GM19397 (cell line): ENCODE measurements around the gene SLC39A9.

Experiments used
- ATAC-seq: cut with Tn5 transposase; IDR thresholded peaks from one replicate; pipeline ENCODE4 v1.9.1; 2021; ENCODE audit warnings: mild to moderate bottlenecking, moderate library complexity; ENCODE audit not compliant: unreplicated experiment

SLC39A9 gene

GRCh38 chr14:69398053-69398817 lies at the start of gene SLC39A9, which contains the start of gene ERH:
Gene SLC39A9 (plus strand): TSS chr14:69398692. CDS start chr14:69399370, 678 bp downstream.
Gene ERH (minus strand): TSS chr14:69398299. CDS start chr14:69398233, 66 bp downstream.
- peak; percentile 86 for ATAC-seq

- no peak for ATAC-seq
Measured at GRCh38 chr14:69349091-69349777, 49.3 kb upstream of the SLC39A9 start.

DNA sequence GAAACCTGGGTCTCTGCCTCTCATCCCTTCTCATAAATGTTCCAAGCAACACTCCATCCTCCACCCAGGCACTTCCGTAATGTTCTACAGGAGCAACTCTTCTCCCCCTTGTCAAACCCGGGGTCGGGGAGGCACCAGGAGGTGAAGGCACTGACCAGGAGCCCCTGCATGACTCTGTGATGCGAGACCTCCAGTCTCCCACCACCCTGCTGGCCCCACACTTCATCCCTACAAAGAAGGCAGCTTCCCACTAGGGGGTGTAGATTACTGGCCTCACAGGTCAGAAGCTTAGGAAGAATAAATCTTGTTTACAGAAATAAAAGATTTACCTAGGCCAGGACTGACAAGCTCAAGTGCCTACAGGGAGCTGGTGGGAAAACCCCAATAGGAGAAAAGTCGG lies 47.6 kb upstream of the SLC39A9 start:
- ATAC-seq, result no peak

DNA sequence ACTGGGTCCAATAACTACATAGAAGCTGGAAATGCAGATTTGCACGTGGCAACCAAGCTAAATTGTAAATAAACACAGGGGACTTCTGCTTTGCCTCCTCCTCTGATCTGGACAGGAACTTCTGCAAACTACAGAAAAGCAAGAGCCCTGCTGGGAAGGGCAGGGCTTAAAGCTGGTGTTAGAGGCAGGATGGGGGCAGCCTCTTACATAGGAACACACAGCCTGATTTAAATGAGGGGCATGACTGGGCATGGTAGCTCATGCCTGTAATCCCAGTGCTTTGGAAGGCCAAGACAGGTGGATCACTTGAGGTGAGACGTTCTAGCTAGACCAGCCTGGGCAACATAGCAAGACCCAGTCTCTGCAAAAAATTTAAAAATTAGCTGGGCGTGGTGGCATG lies 47.1 kb upstream of the SLC39A9 start:
- no peak for ATAC-seq

DNA sequence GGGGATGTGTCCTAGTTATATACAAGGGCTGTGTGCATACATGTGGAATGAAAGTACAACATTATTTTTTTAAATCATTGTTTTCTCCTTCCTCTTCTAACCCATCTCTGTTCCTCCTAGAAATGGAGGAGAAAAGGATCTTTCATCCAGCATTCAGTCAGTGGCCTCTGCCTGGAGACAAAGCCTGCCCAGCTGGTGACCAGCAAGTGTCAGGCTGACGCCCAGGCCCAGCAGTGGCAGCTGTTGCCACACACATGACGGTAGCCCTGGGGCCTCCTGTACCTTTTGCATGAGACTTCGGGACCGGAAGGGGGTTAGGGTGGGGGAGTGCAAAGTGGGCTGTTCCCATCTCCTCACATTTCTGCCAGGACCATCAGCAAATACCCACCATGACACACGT lies 46.6 kb upstream of the SLC39A9 start:
- ATAC-seq, result no peak

- no peak for ATAC-seq
Measured at GRCh38 chr14:69353168-69353567, 45.3 kb upstream of the SLC39A9 start.

- ATAC-seq, result peak; percentile 88
Measured at GRCh38 chr14:69354383-69355153, 43.9 kb upstream of the SLC39A9 start.

- no peak for ATAC-seq
Measured at GRCh38 chr14:69355154-69355597, 43.3 kb upstream of the SLC39A9 start.

DNA sequence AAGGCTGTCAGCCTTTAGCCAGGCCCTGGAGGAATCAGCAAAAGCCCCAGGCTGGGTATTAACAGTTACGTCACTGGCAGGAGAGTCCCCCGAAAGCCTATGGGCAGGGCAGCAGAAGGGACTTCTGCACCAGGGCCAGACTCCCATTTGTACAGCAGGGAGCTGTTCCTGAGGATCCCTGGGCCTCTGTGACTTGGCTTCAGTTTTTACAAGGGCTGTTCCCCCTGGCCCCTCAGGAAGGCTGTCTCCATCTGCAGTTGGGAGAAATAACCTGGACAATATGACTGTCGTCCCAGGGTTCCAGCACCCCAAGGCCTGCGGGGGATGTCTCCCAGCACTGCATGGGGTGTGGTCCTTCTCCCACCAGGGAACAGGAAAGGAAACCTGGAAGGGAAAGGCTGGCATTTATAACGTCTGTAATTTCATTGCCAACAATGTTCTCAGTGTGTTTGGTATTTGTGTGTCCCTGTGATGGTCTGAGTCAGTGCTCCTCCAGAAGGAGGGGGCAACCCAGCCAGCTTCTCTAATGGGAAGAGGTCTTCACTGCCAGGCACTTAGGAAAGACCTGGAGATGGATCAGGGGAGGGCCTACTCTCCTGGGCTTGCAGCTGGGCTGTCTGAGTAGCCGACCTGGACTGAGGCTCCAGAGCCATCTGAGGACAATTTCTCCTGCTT lies 42.7 kb upstream of the SLC39A9 start:
- no peak for ATAC-seq

- no peak for ATAC-seq
Measured at GRCh38 chr14:69356903-69357543, 41.5 kb upstream of the SLC39A9 start.

- ATAC-seq, result no peak
Measured at GRCh38 chr14:69357544-69358200, 40.8 kb upstream of the SLC39A9 start.

GRCh38 chr14:69358233-69358963 lies 40.1 kb upstream of the SLC39A9 start:
- no peak for ATAC-seq

- no peak for ATAC-seq
Measured at GRCh38 chr14:69358966-69359365, 39.5 kb upstream of the SLC39A9 start.

- ATAC-seq, result no peak
Measured at GRCh38 chr14:69360438-69361108, 37.9 kb upstream of the SLC39A9 start.

- no peak for ATAC-seq
Measured at GRCh38 chr14:69363055-69363454, 35.4 kb upstream of the SLC39A9 start.

DNA sequence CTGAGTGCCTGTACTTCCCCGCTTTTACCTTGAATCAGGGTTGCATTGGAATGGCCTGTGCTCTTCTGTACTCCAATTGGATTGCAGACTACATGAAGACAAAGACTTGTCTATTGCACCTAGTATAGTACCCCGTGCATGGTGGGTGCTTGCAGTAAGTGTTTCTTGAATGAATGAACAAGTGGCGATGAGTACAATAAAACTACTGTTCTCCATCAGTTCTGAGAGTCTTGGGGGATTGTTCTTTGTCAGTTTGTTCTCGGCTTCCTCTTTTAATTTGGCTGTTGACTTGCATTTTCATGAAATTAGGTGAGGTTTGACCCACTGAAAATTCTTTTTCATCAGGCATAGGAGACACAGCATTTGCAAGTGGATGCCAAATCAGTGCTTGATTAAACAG lies 34.5 kb upstream of the SLC39A9 start:
- ATAC-seq, result no peak

DNA sequence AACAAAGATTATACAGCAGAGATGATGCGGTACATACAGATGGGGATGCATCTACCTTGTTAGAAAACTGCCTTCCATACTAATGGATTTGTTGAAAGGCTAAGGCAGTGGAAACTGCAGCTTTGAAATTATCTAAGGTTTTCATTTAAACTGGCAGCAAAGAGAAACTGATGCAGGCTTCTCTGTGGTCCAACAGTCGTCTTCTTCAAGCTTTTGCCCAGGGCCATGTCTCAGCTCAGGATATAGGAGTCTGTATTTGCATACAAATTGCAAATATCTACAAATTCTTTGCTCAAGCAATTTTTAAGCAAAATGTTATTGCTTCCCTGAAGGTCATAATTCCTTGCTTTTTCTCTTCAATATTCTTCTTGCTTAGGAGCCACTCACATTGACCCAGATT lies 34.1 kb upstream of the SLC39A9 start:
- no peak for ATAC-seq

GRCh38 chr14:69366069-69366468 lies 32.4 kb upstream of the SLC39A9 start:
- no peak for ATAC-seq

GRCh38 chr14:69366761-69367160 lies 31.7 kb upstream of the SLC39A9 start:
- no peak for ATAC-seq
